ENCODE measurements around the gene TLCD3A.
"Not testable (repeated sequence)": the region's sequence is repeated elsewhere in the genome, so short reads cannot be mapped to it uniquely, and the experiment has no call there.

The TLCD3A gene

GRCh38 chr17:718075-718474 lies 14.3 kb upstream of the TLCD3A start:
- no peak for DNase-seq

GRCh38 chr17:720706-721539 lies 11.5 kb upstream of the TLCD3A start:
- no peak for DNase-seq

GRCh38 chr17:721540-721937 lies 10.9 kb upstream of the TLCD3A start:
- DNase-seq, result no peak

- DNase-seq, result no peak
Observed at GRCh38 chr17:725084-725483, 7.3 kb upstream of the TLCD3A start.

DNA sequence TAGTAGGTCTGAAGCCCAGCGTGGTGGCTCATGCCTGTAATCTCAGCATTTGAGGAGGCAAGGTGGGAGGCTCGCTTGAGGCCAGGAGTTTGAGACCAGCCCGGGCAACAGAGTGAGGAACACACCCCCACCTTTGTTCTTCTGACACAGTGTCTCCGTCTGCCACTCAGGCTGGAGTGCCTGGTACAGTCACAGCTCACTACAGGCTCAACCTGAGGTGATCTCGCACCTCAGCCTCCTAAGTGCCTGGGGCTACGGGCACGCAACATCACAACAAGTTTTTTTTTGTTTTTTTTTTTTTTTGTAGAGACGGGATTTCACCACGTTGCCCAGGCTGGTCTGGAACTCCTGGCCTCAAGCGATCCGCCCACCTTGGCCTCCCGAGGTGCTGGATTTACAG lies 6.7 kb upstream of the TLCD3A start:
- no peak for DNase-seq

GRCh38 chr17:726271-726919 lies 6.0 kb upstream of the TLCD3A start:
- DNase-seq, result no peak

GRCh38 chr17:728911-729310 lies 3.5 kb upstream of the TLCD3A start:
- no peak for DNase-seq

GRCh38 chr17:731644-732066 lies 741 bp upstream of the TLCD3A start:
- DNase-seq, result peak; percentile 37

DNA sequence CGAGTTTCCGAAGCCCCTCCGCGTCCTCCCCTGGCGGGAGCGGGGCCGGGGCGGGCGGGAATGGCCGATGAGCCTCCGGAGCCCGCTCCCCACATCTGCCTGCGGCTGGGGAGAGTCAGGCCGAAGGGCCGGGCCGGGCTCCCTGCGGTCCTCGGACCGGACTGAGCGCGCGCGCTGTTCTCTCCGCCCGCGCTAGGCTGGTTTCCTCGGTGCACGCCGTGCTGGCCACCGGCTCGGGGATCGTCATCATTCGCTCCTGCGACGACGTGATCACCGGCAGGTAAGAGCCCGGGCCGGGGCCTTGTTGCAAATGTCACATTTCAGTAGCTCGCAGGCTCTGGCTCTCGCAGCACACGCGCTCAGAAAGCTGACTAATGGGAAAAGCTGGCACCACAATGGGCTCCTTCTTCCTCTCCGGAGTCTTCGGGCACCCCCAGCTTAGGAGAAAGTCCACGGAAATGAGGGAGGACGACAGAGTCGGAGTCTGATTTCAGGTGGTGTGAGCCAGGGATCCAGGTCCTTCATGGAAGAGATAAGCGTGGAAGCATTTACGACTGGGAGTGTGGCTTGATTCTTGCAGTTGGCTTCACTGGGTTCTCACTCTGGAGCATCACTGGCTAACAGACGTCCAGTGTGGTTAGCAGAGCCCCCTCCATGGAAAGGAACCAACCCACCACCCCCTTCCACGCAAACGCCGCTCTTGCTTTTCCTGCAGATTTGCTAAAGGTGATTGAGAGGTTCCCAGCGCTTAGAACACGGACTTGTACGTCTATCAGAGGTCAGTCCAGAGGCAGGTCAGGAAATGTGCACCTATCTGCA lies 715 bp downstream of the TLCD3A start:
- DNase-seq, result no peak

DNA sequence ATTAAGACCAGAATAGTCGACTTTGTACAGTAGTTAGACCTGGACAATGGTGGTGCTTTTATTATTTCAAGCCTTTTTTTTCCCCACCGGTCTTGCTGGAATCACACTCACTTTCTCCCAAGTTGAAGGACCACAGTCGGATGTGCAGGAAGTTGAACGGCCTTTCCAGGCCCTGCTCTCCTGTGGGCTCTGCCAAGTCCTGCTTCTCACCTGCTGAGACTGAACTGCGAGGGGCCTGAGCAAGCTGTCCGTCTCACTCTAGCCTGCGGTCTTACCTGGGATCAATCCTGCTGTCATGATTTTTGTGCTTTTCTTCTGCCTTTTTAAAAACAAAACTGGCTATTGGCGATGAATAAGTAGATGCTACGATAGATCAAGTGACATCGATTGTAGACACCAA lies 1.3 kb downstream of the TLCD3A start:
- DNase-seq, result no peak

GRCh38 chr17:737561-738113 lies 5.2 kb downstream of the TLCD3A start:
- DNase-seq, result no peak

DNA sequence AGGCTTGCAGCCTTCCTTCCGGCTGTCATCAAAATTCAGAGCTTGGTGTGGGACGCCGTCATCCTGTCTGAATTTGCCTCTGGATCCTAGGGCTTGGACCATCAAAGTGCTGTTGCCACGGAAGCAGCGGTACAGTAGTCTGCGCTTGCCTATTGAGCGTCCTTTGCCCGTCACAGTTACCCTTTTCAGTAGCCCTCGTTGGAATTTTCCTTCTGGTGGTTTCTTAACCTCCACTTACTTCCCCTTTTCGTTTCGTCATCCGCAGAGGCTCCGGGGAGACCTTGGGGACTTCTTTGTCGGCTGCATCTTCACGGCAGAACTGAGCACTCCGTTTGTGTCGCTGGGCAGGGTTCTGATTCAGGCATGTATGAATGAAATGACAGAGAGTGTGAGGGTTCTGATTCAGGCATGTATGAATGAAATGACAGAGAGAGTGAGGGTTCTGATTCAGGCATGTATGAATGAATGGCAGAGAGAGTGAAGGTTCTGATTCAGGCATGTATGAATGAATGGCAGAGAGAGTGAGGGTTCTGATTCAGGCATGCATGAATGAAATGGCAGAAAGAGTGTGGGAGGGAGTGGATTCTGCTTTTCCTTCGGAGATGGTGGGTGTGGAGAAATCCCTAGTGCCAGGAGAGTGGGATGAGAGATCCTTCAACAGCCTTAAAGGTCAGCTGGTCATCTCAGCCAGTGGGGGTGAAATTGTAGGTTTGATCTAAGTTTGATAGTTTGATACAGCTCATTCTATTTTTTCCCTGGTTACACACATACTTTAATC lies 8.0 kb downstream of the TLCD3A start:
- DNase-seq, result no peak

DNA sequence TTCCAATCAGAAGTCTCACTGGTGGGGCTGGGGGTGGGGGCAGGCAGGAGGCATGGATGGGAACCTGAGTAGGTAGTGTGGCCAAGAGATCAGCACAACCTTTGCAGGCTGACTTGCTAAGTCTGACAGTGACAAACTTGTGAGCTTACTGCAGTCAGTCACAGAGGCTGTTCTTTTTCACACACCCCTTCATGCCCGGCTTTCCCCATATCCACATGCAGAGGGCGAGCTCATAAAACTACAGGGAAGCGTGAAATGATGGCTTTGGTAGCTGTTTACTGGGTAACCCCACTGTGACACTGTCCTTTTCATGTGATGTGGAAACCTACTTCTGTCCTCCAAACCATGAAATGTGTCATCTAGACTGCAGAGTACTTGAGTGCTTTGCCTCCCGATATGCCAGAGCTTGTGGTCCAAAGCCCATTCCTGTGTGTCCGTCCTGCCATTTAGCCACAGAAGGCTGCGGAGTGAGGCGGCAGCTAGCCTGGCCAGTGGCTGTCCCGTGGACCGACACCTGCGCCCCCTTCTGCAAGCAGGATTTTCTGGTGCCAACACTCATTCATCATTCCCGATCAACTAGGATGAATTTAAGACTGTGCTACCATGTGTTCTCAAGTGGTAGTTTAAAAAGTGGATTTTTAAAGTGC lies 9.9 kb downstream of the TLCD3A start:
- DNase-seq, result no peak

DNA sequence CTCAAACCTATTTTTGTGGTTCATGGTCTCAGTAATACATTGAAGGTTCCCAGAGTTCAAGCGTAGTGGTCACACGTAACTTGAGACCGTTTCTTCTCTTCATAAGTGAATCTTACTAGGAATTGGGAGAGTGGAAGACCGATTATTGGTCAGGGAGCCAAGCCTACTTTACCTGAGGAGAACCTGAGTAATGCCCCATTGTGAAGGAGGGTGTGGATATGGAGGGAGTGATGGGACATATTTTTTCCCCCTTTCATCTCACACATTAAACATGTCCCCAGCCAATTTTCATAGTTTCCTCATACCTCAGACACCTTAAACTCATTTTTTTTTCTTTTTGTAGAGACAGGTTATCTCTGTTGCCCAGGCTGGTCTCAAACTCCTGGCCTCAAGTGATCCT lies 10.7 kb downstream of the TLCD3A start:
- DNase-seq, result no peak

GRCh38 chr17:744937-745336 lies 12.5 kb downstream of the TLCD3A start:
- no peak for DNase-seq

GRCh38 chr17:745406-745805 lies 13.0 kb downstream of the TLCD3A start:
- DNase-seq, result no peak

DNA sequence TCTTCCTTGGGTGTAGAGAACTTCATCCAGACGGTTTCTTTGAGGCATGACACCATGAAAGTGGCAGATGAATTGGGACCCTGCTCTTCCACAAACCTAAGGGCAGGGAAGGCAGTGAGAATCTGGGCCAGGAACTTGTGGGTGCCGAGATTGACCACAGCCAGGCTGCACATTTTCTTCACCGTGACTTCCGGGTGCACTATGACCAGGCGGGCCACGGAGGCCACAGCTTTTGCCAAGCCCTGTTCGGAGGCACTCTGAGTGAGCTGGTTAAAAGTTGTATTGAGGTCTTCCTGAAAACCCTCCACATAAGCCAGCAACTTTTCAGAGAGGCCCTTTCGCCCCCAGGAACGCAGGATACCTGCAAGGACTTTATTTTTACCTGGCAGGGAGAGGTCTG lies 13.8 kb downstream of the TLCD3A start:
- no peak for DNase-seq

DNA sequence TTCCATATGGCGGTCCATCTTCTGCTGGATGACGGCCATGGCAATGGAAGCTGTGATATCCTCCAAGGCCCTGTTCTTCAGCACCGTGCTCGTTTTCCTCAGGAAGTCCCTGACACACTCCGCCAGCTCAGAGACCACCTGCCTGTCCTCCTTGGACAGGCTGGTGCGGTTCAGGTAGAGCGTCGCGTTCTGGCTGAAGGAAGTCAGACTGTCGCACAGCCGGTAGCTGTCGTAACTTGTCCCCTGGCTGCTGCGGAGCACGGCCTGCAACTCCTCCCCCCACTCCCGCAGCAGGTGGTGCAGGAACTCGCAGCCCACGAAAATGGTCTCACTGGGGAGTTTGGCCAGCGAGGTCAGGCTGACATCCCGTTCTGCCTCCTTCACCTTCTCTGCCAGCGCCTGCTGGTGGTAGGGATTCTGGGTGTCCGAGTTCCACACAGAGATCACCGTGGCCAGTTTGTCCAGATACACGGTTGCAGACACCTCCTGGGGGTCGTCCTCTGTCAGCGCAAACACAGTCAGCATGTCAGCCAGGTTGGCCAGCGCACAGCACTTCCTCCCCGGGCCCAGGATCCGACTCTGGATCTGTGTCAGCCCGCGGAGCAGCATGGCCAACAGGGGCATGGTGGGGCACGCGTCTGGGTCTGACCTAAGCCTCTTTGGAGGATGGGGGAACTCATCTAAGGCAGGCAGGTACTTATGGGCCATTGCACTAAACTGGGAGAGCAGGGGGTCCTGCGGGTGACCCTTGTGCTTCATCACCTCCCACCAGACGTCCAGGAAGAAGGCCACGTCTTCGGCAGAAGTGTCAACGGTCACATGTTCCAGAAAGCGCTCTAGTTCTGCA lies 14.6 kb downstream of the TLCD3A start:
- DNase-seq, result no peak

DNA sequence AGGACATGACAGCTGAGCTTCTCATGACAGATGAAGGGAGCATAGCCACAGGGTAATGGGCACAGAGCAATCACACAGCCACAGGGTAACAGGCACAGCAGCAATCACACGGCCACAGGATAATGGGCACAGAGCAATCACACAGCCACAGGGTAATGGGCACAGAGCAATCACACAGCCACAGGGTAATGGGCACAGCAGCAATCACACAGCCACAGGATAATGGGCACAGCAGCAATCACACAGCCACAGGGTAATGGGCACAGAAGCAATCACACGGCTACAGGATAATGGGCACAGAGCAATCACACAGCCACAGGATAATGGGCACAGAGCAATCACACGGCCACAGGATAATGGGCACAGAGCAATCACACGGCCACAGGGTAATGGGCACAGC lies 16.2 kb downstream of the TLCD3A start:
- DNase-seq, result not testable (repeated sequence)

GRCh38 chr17:749359-749758 lies 17.0 kb downstream of the TLCD3A start:
- DNase-seq, result not testable (repeated sequence)

DNA sequence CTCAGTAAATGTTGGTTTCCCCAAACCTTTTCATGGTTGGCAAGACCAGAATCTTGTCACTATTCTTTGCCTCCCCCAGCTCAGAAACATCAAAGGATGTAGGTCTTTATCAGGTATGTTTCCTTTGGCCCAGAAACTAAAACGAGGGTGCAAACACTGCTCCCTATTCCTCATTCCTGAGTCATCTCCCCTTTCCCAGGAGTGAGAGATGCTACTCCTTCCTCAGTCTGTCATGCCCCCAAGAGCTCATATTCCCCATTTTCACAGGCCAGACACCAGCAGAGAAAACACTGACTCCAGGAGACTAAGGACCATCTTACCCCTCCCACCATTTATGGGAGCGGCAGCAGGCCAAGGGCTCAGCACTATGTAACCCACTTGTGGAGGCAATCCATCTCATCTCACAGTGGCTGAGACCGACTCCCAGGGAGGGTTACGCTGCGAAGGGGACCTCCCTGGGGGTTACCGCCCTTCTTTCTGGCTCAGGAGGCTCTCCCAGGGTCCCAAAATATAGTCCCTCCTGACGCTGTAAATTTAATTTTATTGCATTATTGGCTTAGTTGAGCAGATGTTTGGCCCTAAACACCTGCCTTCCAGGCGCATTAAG lies 18.1 kb downstream of the TLCD3A start:
- DNase-seq, result no peak

All from T1000 (cell line).